ENCODE results near the gene FGF19.
A peak's percentile ranks its signal among the peaks of the same experiment; 100 is the strongest.
"Not testable (repeated sequence)": the region's sequence is repeated elsewhere in the genome, so short reads cannot be mapped to it uniquely, and the experiment has no call there.

The FGF19 gene

GRCh38 chr11:69695581-69695980 is 8.2 kb downstream of the FGF19 start:
- DNase-seq, result no peak

- DNase-seq, result no peak
Observed at GRCh38 chr11:69694781-69695180, 9.0 kb downstream of the FGF19 start.

GRCh38 chr11:69692422-69692821 is 11.4 kb downstream of the FGF19 start:
- no peak for DNase-seq

- no peak for DNase-seq
Observed at GRCh38 chr11:69691463-69691862, 12.4 kb downstream of the FGF19 start.

- no peak for DNase-seq
Observed at GRCh38 chr11:69689484-69690319, 14.1 kb downstream of the FGF19 start.

- not testable (repeated sequence) for DNase-seq
Observed at GRCh38 chr11:69687969-69688771, 15.7 kb downstream of the FGF19 start.

- no peak for DNase-seq
Observed at GRCh38 chr11:69686856-69687255, 17.0 kb downstream of the FGF19 start.

- no peak for DNase-seq
Observed at GRCh38 chr11:69686452-69686851, 17.4 kb downstream of the FGF19 start.

GRCh38 chr11:69685348-69685747 is 18.5 kb downstream of the FGF19 start:
- DNase-seq, result no peak

GRCh38 chr11:69684651-69685050 is 19.2 kb downstream of the FGF19 start:
- DNase-seq, result no peak

GRCh38 chr11:69683764-69684333 is 20.0 kb downstream of the FGF19 start:
- DNase-seq, result no peak

GRCh38 chr11:69682681-69683326 is 21.0 kb downstream of the FGF19 start:
- DNase-seq, result no peak

- DNase-seq, result no peak
Observed at GRCh38 chr11:69682221-69682620, 21.6 kb downstream of the FGF19 start.

GRCh38 chr11:69680688-69681087 is 23.1 kb downstream of the FGF19 start:
- no peak for DNase-seq

GRCh38 chr11:69677749-69678148 is 26.1 kb downstream of the FGF19 start:
- no peak for DNase-seq

- peak; percentile 64 for DNase-seq
Observed at GRCh38 chr11:69674886-69675714, 28.7 kb downstream of the FGF19 start, which contains the start of gene LTO1. Gene LTO1, minus strand, starts transcription at chr11:69675353. Its CDS starts 114 bp downstream, at chr11:69675239.

- no peak for DNase-seq
Observed at GRCh38 chr11:69674267-69674885, 29.4 kb downstream of the FGF19 start.

- DNase-seq, result no peak
Observed at GRCh38 chr11:69671734-69672465, 31.9 kb downstream of the FGF19 start.

- peak; percentile 46 for DNase-seq
Observed at GRCh38 chr11:69670158-69670845, 33.5 kb downstream of the FGF19 start.

- DNase-seq, result no peak
Observed at GRCh38 chr11:69669486-69669885, 34.3 kb downstream of the FGF19 start.

Measured in NCI-H187 treated with DMSO at 0.1 percent for 48 hours (cell line).